Epithelial cell of esophagus (primary cell): ENCODE measurements around the gene EEFSEC.

Experiments
- DNase-seq: peaks from one replicate; pipeline ENCODE4 v3.0.0; 2010; ENCODE audit warnings: low read depth
- H3K4me3 ChIP-seq: 2 replicates; pipeline ENCODE4 v1.5.1; 2011; ENCODE audit warnings: mild to moderate bottlenecking, low read length, control low read depth
- TF ChIP-seq, protein P1 (sequence below): IDR thresholded peaks from 2 replicates; pipeline ENCODE4 v1.5.1; 2011; ENCODE audit warnings: low read depth, mild to moderate bottlenecking, low read length, control low read depth, inconsistent platforms; ENCODE audit not compliant: insufficient read depth; ENCODE audit errors: missing control alignments

Gene EEFSEC

DNA sequence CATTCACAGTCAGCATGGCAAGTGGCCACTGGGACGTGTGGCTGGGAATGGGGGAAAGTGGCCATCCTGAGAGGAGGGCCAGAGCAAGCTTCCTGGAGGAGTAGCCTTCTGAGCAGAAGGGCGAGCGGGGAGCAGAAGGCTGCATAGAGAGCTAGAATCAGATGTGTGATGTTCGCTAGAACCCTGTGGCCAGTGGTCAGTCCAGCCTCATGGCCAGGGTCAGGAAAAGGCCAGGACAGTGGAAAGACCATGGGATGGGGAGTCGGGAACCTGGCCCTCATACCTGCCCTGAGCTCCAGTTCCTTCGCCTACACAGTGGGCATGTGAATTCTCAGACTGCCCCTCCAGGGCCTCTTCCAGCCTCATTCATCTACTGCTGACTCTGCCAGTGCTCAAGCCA is 211.0 kb downstream of the EEFSEC start:
- DNase-seq, result no peak
- H3K4me3 ChIP-seq, result no peak overlapping the region
- TF ChIP-seq, protein P1, sequence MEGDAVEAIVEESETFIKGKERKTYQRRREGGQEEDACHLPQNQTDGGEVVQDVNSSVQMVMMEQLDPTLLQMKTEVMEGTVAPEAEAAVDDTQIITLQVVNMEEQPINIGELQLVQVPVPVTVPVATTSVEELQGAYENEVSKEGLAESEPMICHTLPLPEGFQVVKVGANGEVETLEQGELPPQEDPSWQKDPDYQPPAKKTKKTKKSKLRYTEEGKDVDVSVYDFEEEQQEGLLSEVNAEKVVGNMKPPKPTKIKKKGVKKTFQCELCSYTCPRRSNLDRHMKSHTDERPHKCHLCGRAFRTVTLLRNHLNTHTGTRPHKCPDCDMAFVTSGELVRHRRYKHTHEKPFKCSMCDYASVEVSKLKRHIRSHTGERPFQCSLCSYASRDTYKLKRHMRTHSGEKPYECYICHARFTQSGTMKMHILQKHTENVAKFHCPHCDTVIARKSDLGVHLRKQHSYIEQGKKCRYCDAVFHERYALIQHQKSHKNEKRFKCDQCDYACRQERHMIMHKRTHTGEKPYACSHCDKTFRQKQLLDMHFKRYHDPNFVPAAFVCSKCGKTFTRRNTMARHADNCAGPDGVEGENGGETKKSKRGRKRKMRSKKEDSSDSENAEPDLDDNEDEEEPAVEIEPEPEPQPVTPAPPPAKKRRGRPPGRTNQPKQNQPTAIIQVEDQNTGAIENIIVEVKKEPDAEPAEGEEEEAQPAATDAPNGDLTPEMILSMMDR, result no peak

- H3K4me3 ChIP-seq, result no peak overlapping the region
- DNase-seq, result no peak
- TF ChIP-seq, protein P1, result no peak
Observed at GRCh38 chr3:128364808-128365360, 211.6 kb downstream of the EEFSEC start.

DNA sequence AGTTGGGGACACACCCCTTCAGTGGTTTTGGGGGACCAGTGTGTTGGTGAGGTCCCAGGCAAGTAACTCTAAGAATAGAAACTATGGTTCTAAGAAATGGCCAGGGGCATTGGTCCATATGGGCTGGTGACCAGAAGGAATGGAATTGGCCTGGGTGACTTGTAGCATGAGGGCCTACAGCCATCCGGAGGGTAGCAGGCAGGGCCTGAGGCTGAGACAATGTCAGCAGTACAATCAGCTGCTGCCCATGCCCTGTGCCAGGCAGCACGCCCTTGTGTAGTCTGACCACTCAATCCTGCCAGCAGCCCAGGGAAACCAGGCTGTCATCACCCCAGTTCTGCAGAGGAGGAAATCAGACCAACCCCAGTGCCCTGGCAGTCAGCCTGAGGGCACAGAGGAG is 212.9 kb downstream of the EEFSEC start:
- H3K4me3 ChIP-seq, result no peak overlapping the region
- no peak for DNase-seq
- TF ChIP-seq, protein P1, result no peak

- no peak overlapping the region for H3K4me3 ChIP-seq
- no peak for DNase-seq
- TF ChIP-seq, protein P1, result no peak
Observed at GRCh38 chr3:128366652-128367051, 213.4 kb downstream of the EEFSEC start.

- H3K4me3 ChIP-seq, result no peak overlapping the region
- no peak for DNase-seq
- TF ChIP-seq, protein P1, result no peak
Observed at GRCh38 chr3:128367221-128367620, 213.9 kb downstream of the EEFSEC start.

- peak; percentile 10 for DNase-seq
- H3K4me3 ChIP-seq, result no peak overlapping the region
- TF ChIP-seq, protein P1, result no peak
Observed at GRCh38 chr3:128367761-128368160, 214.5 kb downstream of the EEFSEC start.

DNA sequence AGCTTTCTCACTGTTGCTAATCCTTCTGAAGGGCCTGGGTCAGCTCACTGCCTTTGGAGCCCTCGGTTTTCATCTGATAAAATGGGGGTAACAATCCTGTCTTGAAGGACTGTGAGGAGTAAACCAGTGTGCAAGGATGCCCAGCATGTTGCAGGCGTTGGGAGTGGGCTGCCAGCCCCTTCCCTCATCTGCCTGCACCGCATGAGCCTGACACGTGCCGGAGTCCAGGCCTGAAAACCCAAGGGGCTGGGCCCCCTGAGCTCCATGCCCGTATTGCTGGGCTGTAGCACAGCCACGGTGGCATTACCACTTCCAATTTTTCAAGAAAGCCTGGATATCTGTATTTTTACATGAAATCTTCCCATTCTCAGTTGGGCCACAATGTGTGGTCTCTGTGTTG is 215.3 kb downstream of the EEFSEC start:
- no peak for DNase-seq
- TF ChIP-seq, protein P1, result no peak
- no peak overlapping the region for H3K4me3 ChIP-seq
